ENCODE measurements around the gene ABHD6.
"Not testable (repeated sequence)": the region's sequence is repeated elsewhere in the genome, so short reads cannot be mapped to it uniquely, and the experiment has no call there.

ABHD6 gene

DNA sequence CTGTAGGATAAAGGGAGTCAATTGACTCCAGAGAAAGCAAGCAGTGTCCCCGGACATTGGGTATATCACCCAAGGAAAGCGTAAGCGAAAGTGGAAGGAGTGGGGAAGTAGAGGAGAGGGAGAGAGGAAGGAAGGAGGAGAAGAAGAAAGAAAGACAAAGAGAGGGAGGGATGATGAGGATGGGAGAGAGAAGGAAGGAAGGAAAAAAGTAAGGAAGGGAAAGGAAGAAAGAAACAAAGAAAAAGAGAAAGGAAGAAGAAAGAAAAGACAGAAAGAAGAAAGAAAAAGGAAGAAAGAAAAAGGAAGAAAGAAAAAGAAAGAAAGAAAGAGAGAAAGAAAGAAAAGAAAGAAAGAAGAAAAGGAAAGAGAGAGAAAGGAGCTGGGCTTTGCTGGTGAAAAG lies 27.7 kb upstream of the ABHD6 start:
- DNase-seq (ENCODE audit: low spot score), result no peak

DNA sequence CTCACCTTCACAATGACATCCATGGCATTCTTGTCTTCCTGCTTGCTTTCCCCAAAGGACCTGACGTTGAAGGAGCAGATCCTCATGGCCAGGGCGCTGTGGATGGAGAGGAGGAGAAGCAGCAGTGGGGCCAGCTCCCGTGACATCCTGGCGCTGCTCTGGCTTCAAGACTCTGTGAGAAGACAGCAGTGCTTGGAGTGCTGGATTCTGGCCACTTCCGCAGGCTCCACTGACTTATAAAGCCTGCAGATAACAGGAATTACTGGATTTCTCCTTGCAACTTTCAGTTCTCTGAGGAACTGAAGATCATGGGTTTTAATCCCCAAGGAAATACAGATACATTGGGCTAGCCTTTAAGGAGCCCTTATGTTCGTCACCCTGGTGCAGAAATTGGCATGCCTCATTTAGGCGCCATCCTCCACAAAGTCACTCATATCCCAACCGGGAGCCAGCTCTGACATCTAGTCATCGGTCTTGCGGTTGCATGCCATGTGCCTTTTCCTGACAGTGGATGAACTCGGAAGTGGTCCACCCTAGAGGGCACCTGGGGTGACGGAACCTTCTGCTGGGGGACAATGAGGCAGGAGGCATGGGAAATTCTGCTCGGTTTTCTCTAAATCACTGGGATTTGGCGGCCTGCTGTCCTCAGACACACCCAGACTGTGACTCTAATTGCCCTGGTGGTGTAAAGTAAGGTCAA lies 26.7 kb upstream of the ABHD6 start, which contains the start of gene DNASE1L3:
TSS of gene DNASE1L3 (minus strand) at position 212 of the 700 bp plus-strand sequence. CDS start at position 146, 66 bp downstream.
- DNase-seq (ENCODE audit: low spot score), result no peak

DNA sequence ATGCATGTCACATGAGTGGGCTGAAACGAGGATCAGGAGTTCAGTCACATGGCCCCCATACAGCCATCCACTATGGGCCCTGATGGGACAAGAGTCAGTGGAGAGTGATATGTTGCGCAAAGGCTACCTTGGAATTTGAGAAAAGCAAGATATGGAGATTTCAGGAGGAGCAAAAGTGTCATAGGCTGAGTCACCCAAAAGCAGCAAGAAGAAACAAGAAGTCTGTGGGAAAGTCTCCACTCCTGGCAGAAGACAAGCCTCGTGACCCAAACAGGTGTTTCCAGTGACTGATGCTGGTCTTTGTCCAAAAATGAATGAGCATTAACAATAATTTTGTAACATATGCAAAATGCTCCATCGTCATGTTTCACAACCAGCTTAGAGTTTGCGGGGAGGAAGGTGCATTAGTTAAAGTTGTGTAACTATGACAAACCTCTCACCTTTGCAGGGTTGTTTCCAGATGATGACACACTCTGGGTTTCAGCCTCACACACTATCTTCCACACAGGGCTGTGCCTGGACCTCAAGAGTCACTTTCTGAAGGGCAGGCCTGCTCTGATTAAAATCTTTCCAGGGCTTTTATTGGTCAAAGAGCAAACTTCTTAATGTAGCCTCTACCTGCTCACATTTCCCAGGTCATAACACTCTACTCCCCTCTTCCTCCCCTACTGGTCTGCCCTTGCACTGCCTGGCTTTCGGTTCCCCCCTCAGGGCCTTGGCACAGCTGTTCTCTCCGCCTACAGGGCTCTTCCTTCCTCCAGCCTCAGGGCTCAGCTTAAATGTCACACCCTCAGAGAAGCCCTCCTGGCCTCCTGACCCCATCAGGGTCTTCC lies 22.9 kb upstream of the ABHD6 start:
- DNase-seq (ENCODE audit: low spot score), result no peak

DNA sequence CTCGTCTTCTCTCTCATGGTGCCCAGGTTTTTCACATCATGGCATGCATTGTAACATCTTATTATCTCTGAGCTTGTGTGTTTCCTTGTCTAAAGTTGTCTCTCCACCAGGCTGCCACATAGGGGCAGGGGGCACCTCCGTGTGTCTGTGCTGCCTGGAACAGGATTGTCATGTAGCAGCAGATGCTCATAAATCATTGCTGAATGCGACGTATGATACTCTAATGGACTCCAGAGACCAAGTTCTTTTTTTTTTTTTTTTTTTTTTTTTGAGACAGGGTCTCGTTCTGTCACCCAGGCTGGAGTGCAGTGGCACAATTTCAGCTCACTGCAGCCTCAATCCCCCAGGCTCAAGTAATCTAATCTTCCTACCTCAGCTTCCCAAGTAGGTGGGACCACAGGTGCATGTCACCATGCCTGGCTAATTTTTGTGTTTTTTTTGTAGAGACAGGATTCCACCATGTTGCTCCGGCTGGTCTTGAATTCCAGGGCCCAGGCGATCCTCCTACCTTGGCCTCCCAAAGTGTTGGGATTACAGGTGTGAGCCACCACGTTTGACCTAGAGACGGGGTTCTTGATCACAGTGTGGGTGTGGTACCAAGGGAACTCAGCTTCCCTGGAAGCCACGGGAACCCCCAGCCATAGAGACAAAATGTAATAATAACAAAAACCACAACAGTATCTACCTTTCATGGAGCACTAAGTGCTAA lies 22.1 kb upstream of the ABHD6 start:
- no peak for DNase-seq (ENCODE audit: low spot score)

DNA sequence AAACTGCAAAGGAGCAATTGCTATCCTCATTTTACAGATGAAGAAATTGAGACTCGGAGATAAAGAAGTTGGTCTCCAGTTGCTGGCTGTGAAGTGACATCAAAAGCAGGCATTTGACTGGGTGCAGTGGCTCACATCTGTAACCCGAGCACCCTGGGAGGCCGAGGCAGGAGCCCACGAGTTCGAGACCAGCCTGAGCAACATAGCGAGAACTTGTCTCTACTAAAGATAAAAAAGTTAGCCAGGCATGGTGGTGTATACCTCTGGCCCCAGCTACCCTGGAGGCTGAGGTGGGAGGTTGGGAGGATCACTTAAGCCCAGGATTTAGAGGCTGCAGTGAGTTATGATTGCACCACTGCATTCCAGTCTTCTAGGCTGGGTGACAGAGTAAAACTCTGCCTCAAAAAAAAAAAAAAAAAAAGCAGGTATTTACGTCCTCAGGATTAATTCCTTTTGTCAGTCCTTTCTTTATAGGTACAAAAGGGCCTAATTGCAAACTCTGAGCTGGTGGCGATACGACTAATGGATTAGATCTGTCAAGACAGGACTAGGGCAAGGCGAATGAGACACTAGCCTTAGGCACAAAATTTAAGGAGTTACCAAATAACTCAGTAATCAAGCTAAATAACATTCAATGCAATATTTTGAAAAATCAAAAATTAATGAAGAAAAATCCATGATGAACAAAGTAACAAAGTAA lies 20.9 kb upstream of the ABHD6 start:
- no peak for DNase-seq (ENCODE audit: low spot score)

DNA sequence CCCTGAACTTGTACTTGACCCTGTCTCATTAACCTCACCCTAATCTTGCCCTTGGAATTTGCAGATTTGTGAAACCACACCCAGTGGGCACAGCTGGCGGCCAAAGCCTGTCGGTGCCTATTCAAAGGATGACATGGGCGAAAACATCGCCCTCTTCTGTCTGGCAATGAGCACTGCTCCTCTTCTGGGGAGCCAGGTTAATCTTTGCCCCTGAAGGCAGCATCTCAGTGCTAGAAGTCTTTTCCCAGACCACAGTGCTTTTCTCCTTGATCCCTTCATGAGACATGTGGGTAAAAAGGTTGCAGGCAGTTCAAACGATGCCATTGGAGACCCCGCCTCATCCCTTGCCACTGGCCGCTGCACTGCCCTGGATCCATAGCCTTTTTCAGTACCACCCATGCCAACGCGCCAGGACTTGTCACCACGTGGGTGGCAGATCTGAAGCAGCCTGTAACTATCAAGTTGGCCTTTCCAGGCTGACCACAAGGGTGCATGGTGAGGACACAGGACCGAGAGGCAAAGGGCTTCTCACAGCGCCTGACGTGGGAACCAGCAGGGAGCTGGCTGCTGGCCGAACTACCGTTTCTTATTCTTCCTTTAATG lies 20.3 kb upstream of the ABHD6 start:
- DNase-seq (ENCODE audit: low spot score), result peak; percentile 81

DNA sequence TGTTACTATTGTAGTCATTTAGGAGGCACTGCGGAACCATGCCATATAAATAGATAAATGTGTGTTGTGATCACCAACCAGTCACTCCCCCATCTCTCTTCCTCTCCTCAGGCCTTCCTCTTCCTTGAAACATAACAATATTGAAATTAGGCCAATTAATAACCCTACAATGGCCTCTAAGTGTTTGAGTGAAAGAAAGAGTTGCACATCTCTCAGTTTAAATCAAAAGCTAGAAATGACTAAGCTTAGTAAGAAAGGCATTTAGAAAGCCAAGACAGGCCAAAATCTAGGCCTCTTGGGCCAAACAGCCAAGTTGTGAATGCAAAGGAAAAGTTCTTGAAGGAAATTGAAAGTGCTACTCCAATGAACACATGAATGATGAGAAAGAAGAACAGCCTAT lies 18.7 kb upstream of the ABHD6 start:
- no peak for DNase-seq (ENCODE audit: low spot score)

DNA sequence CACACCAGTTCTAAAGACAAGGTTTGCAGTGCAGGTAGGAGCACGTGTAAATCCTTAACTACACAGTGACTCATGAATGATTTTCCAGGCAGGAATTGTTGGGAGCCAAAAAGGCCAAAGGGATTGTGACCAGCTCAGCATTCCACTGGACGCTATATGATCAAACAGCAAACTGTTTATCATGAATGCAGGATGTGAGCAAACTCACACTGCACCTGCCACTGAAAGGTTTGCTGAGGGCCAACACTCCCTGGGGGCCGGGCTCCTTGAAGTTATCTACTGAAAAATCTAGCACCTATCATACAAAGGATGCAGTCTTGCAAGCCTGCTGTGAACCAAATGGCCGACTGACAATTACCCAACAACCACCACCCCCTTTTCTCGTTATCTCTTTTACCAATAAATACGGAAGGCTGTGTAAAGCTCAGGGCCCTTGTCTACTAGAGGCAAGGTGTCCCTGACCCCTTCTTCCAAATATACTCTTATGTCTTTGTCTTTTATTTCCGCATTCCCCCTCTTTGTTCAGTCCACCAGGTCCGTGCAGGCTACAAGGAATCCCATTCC lies 15.3 kb upstream of the ABHD6 start:
- no peak for DNase-seq (ENCODE audit: low spot score)

DNA sequence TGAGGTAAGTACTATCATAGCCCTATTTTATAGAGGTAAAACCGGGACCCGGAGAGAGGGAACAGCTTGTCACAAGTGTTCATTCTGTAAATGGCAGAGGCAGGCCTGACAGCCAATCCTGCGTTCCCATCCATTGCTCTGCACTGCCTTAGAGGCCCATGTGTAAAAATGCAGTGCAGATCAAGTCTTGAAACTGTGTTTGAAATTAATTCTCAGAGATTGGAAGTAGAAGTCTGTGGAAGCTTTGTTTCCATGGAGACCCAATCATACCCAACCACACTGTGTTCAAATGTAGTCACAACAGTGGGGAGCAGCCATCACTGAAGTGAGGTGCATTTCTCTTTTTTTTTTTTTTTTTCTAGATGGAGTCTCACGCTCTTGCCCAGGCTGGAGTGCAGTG lies 13.7 kb upstream of the ABHD6 start:
- no peak for DNase-seq (ENCODE audit: low spot score)

DNA sequence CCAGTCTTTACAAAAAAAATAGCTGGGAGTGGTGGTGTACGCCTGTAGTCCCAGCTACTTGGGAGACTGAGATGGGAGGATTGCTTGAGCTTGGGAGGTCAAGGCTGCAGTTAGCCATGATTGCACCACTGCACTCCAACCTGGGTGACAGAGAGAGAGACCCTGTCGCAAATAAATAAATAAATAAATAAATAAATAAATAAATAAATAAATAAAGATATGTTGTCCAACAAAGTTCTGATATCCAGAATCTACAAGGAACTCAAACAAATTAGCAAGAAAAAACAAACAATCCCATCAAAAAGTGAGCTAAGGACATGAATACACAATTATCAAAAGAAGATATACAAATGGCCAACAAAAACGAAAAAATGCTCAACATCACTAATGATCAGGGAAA lies 9.7 kb upstream of the ABHD6 start:
- DNase-seq (ENCODE audit: low spot score), result not testable (repeated sequence)

DNA sequence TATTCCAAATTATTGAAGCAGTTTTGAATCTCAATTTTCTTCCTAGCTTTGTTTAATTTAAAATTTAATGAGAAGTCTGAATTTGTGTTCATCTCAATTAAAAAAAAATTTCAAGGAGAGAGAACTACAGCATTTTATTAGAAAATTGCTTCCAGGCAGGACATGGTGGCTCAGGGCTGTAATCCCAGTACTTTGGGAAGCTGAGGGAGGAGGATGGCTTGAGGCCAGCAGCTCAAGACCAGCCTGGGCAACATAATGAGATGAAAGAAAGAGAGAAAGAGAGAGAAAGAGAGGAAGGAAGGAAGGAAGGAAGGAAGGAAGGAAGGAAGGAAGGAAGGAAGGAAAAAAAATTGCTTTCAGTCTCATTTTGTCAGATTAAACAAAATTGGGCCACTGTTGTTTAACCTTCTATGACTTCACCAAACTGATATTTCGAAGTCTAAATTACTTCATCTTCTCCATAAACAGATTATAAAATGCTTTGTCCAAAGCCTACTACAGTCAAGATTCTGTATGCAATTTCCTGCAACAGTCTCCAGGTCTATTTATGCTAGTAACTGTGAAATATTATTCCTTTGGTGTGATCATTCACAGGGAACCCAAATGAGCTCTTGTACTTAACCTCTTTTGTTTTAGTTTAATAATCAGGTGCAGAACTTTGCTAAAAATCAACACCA lies 6.6 kb upstream of the ABHD6 start:
- DNase-seq (ENCODE audit: low spot score), result no peak

DNA sequence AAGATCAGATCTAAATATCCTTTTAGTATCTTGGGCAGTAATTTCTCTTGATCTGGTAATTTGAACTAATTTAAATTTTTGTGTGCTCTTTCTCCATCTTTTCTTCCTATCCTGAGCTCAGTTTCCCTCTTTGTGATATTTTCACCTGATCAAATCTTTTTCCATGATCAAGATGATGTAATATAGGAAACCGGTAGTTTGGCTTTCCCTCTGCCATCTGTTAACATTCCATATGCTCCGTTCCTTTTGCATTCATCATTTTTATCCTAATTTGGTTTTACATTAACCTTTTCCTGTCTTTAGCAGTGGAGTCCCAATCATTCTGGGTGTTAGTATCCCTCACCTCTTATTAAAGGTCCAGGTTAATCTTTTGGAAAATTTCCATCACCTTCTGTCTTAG lies 5.9 kb upstream of the ABHD6 start:
- no peak for DNase-seq (ENCODE audit: low spot score)

DNA sequence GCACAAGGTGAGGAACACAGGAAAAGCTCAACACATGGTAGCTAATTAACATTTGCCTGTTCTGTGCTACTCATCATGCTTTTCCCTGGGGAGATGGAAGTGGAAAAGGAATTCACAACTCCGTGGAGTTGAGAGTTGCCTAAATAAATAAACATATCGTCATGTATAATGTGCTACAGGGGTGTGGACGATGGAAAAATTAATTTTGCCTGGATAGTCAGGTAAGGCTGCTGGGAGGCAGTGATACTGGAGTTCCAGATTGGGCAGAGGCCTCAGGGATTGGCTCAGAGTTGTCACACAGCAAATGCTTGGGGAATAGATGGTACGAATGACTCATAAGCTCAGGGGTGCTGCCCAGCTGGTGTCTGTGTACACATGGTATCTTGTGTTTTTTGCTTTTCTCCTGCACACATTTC lies 3.1 kb upstream of the ABHD6 start:
- DNase-seq (ENCODE audit: low spot score), result peak; percentile 50

DNA sequence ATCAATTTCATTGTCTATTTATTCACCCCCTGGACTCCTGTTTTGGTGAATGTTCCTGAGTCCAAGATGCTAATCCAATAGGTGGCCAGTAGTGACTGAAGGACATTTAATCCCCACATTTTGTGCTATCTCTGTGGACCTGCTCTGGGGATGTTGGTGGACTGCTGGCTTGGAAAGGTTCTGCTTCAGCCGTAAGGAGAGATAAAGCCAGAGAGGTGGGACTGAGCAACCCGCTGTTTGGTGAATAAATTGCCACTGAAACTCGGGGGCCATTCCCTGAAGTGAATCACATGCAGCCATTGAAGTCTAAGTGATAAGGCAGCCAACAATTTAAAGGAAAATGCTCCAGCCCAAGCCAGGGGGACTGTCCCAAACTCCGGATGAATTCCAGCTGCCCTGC lies 1.6 kb upstream of the ABHD6 start:
- no peak for DNase-seq (ENCODE audit: low spot score)

DNA sequence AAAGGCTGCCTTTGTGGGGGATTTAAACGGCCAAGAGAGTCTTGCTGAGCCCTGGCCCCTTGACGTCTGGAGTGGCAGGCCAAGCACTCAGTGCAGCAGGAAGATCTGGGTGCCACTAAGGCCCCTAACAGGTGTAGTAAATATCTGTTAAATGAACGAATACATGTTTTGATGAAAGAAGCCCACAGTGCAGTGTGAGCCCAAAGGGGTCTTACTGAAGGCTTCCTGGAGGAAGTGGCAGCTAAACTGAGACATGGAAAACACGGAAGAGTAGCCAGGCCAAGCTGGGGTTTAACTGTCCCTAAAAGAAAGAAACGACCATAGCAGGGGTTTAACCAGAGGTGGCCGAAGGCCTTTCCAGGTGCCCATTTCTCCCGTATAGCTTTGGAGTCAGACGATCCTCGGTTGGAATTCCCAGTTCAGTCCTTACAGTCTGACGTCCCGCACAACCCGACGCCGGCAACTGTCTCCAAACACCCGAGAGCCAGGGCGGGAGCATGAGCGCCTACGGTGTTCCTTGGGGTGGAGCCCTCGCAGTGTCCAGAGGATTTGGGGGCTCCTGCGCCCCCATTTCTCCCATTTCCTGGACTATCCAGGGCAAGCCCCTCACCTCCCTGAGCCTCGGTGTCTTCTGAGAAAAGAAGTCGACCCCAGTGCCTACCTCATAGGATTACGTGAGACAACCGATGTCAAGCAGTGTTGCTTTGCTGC lies 910 bp upstream of the ABHD6 start:
- peak; percentile 28 for DNase-seq (ENCODE audit: low spot score)

DNA sequence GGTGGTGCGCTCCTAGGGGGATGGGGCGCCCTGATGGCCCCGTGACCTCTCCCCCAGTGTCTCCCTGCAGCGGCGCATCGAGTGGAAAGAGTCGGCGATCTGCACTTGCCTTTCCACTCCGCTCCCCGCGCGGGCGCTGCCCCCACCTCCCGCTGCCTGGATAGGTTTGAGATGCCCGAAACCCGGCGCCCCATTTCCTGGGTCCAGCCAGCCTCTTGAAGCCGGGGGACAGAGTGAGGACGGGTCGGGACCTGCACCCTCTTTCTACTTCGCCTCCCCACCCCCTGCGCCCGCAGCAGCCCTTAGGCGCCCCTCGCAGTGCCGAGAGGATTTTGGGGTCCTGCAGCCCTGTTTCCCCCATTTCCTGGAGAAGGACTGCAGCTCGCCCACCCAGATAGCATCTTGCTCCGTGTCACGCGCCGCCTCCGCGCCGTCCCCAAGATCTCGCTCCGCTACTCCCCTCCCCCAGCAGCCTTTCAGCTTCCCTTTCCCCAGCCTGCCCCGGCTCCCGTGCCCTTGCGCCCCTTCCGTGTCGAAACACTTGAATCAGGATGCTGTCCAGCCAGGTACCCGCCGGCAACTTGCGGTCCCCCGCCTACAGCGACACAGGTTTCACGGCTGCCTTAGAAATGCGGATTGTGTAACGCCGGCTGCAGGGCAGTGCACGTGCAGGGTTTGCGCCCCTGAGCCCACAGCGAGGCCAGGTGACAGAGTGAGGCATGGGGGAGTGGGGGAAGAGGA lies 519 bp downstream of the ABHD6 start:
- no peak for DNase-seq (ENCODE audit: low spot score)

DNA sequence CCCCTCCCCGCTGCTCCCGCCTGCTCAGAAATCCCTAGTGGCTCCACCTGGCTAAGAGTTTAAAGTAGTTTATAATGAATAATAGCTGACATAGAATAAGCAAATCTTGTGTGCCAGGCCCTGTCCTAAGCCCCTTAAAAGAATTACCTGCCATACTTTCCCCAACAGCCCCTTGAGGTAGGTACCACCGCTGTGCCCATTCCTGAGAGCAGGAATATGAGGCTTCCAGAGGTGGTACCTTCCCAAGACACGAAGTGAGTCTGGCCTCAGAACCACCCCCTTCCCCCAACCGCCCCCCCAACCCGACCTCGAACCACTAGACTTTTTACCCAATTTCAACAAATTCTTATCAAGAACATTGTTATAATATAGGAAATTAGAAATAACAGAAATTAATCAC lies 1.2 kb downstream of the ABHD6 start:
- DNase-seq (ENCODE audit: low spot score), result no peak

DNA sequence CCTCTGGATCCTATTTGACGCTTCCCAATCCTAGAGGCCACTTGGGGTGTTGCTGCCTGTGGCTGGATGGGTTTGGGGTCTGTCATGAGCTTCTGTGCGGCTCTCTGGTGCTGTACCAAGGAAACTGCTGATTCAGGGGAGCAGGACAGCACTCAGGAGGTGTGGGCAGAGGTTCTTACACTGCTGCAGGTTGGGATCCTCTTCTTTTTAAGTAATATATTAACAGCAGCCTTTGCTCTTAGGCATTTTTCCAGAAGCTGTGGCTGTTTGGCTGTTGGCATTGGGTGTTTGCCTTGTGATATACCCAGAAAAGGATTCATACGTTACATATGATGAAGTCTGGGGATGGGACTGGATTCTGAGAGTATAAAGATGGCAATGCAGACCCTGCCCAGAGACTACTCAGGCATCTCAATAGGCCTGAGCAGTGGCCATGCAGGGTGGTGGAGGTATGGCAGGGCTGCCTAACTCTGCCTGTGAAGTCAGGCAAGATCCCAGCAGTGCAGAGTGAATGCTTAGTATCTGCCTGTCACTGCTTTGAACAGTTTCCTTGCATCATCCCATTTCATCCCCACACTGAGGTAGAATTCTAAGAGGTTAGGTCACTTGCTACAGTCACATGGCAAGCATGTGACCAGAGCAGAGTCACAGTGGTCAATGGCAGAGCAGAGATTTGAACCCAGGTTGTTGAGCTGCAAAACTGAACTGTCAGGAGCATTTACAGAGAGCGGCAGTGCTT lies 3.9 kb downstream of the ABHD6 start:
- no peak for DNase-seq (ENCODE audit: low spot score)

DNA sequence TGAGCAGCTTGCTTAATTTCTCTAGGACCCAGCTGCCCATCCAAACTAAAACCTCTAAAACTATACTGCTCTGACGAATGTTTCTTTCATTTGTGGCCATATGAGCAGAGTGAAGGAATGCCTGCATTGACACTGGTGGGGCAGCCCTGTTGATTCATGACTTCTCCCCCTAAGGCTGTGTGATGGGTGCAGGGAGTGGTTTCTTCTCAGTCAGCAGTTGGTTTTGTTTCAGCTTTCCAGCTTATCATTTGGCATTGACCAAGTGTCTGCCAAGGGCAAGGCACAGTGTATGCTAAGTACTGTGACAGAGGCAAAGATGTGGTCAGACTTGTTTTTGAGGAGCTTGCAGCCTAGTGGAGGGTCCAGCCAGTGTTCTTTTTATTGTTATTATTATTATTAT lies 4.7 kb downstream of the ABHD6 start:
- DNase-seq (ENCODE audit: low spot score), result no peak
